ENCODE data around the gene RPL5.

RPL5 gene

DNA sequence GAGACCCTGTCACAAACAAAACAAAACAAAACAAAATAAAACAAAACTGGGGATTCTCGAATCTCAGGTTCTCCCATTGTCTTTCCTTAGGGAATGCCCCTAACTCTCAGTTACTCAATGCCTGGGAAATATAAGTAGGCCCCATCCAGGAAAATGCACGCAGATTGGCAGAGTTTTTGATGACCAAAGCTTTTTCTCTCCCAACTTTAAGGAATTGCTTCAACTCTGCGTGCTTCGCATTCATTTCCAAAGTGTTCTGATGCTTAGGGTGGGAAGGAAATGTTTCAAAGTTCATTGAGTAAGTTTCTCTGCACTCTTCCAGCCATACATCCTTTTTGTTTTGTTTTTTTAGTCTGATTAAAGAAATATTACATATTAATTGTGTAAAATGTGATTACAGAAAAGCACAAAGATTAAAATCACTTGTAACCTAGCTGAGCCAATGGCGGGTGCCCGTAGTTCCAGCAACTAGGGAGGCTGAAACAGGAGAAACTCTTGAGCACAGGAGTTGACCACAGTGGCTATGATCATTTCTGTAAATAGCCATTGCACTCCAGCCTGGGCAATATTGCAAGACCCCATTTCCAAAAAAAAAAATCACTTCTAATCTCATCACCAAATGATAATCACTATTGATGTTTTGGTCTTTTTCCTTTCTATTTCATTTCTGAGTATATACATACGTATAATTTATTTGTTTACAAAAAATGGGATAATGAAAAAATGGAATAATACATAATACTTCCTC, 28.5 kb upstream of the RPL5 start:
- TF ChIP-seq, protein P1, sequence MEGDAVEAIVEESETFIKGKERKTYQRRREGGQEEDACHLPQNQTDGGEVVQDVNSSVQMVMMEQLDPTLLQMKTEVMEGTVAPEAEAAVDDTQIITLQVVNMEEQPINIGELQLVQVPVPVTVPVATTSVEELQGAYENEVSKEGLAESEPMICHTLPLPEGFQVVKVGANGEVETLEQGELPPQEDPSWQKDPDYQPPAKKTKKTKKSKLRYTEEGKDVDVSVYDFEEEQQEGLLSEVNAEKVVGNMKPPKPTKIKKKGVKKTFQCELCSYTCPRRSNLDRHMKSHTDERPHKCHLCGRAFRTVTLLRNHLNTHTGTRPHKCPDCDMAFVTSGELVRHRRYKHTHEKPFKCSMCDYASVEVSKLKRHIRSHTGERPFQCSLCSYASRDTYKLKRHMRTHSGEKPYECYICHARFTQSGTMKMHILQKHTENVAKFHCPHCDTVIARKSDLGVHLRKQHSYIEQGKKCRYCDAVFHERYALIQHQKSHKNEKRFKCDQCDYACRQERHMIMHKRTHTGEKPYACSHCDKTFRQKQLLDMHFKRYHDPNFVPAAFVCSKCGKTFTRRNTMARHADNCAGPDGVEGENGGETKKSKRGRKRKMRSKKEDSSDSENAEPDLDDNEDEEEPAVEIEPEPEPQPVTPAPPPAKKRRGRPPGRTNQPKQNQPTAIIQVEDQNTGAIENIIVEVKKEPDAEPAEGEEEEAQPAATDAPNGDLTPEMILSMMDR (conservative IDR thresholded peaks at IDR 0.05; ENCODE audit: low read depth, low read length) = no peak
- no peak overlapping the region for H2AFZ ChIP-seq (ENCODE audit: low read depth)
- H4K20me1 ChIP-seq (ENCODE audit: insufficient read depth) = no peaks in the 10 kb centered on the region
- no peak overlapping the region for H3K4me3 ChIP-seq (IDR thresholded peaks at IDR 0.05; ENCODE audit: insufficient read depth, low read depth, low read length)
- H3K27ac ChIP-seq = no peak overlapping the region
- H3K27me3 ChIP-seq (ENCODE audit: insufficient read depth, low read depth) = no peaks in the 10 kb centered on the region
- H3K4me2 ChIP-seq = no peak overlapping the region
- H3K4me1 ChIP-seq (ENCODE audit: low read depth, poor library complexity, severe bottlenecking) = no peaks in the 10 kb centered on the region
- no peaks in the 10 kb centered on the region for H3K79me2 ChIP-seq (ENCODE audit: insufficient read depth, low read depth)
- H3K9ac ChIP-seq = no peak overlapping the region
- no peaks in the 10 kb centered on the region for H3K36me3 ChIP-seq (ENCODE audit: insufficient read depth)

GRCh38 chr1:92804721-92805201, 27.1 kb upstream of the RPL5 start:
- Histone ChIP-seq H3K4me3 (IDR thresholded peaks at IDR 0.05; ENCODE audit: insufficient read depth, low read depth, low read length) (no peak overlapping the region), H3K4me2 (no peak overlapping the region), H3K79me2 (ENCODE audit: insufficient read depth, low read depth) (no peaks in the 10 kb centered on the region), H3K27ac (no peak overlapping the region), H3K4me1 (ENCODE audit: low read depth, poor library complexity, severe bottlenecking) (no peaks in the 10 kb centered on the region), H2AFZ (ENCODE audit: low read depth) (no peak overlapping the region), H3K9ac (no peak overlapping the region), H3K27me3 (ENCODE audit: insufficient read depth, low read depth) (no peaks in the 10 kb centered on the region), H4K20me1 (ENCODE audit: insufficient read depth) (no peaks in the 10 kb centered on the region), H3K36me3 (ENCODE audit: insufficient read depth) (no peaks in the 10 kb centered on the region)
- TF ChIP-seq, protein P1 (conservative IDR thresholded peaks at IDR 0.05; ENCODE audit: low read depth, low read length) = no peak

DNA sequence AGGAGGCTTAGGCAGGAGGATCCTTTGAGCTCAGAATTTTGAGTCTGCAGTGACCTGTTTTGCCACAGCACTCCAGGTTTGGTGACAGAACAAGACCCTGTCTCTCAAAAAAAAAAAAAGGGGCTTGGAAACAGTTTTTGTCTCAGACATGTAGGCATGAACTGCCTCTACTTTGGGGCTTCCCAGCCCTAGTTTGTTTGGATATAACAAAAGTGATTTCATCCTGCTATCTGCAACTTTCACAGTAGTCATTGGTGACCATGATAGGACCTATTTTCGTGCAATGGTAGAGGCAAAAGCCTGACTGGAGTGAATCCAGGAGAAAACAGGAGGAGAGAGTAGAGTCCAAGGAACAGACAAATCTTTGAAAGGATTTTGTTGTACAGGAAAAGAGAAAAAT, 26.6 kb upstream of the RPL5 start:
- Histone ChIP-seq H3K4me1 (ENCODE audit: low read depth, poor library complexity, severe bottlenecking) (no peaks in the 10 kb centered on the region), H2AFZ (ENCODE audit: low read depth) (no peak overlapping the region), H3K36me3 (ENCODE audit: insufficient read depth) (no peaks in the 10 kb centered on the region), H3K27me3 (ENCODE audit: insufficient read depth, low read depth) (no peaks in the 10 kb centered on the region), H3K27ac (no peak overlapping the region), H3K4me3 (IDR thresholded peaks at IDR 0.05; ENCODE audit: insufficient read depth, low read depth, low read length) (no peak overlapping the region), H3K4me2 (no peak overlapping the region), H3K79me2 (ENCODE audit: insufficient read depth, low read depth) (no peaks in the 10 kb centered on the region), H4K20me1 (ENCODE audit: insufficient read depth) (no peaks in the 10 kb centered on the region), H3K9ac (no peak overlapping the region)
- TF ChIP-seq, protein P1 (conservative IDR thresholded peaks at IDR 0.05; ENCODE audit: low read depth, low read length) = no peak

DNA sequence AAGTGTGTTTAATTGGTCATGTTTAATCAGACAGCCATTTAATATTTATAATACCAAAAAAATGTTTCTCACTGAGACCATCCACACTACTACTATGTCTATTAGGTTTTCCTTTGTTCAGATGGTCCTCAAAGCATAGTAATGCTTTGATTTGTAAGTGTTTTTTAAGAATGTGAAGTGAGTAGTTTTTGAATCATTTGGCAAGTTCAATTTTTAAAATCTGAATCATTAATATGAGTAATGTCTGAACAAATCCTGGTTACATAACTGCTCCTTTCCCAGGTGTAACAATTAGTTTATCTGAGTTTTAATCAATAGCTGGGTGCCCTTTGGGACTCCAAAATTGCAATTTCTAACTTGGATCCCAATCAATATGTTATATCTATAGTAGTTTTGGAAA, 23.5 kb upstream of the RPL5 start:
- H3K4me2 ChIP-seq = no peak overlapping the region
- no peaks in the 10 kb centered on the region for H3K27me3 ChIP-seq (ENCODE audit: insufficient read depth, low read depth)
- H3K36me3 ChIP-seq (ENCODE audit: insufficient read depth) = no peaks in the 10 kb centered on the region
- TF ChIP-seq, protein P1 (conservative IDR thresholded peaks at IDR 0.05; ENCODE audit: low read depth, low read length) = no peak
- no peaks in the 10 kb centered on the region for H3K4me1 ChIP-seq (ENCODE audit: low read depth, poor library complexity, severe bottlenecking)
- H4K20me1 ChIP-seq (ENCODE audit: insufficient read depth) = no peaks in the 10 kb centered on the region
- H2AFZ ChIP-seq (ENCODE audit: low read depth) = no peak overlapping the region
- H3K9ac ChIP-seq = no peak overlapping the region
- H3K27ac ChIP-seq = no peak overlapping the region
- no peak overlapping the region for H3K4me3 ChIP-seq (IDR thresholded peaks at IDR 0.05; ENCODE audit: insufficient read depth, low read depth, low read length)
- no peaks in the 10 kb centered on the region for H3K79me2 ChIP-seq (ENCODE audit: insufficient read depth, low read depth)
